Measurements from ENCODE around the gene PAGR1.

DNA sequence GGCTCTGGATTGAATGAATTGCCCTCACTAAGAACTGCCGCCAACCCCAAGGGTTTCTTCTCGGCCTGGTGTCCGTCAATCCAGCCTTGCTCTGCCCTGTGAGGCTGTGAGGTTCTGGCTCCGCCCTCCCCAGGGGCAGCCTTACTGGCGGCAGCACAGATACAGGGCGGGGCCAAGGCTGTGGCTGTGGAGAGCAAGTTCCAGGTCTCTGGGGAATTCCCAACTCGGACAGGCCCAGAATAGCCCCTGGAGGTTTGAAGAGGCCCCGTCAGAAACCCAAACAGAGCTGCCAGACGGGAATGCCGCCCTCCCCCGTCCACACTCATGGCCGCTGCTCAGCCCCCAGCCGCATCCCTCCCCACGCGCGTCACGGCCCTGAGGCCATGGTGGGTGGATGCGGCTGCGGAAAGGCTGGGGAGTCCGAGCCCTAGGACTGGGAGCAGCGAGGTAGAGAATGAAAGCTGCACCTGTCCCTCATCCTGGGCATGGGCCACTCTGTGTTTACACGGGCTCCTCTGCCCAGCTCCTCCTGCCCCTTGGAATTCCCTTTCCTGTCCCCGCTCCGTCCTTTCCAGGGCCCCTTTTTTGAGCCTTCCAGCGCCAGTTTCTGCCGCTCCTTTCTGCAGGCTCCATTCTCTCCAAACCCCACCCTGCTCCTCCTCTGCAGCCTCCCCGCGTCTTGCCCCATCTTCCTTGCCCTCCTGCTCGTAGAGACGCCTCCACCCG, 4.6 kb upstream of the PAGR1 start:
- TF ChIP-seq, protein P1, sequence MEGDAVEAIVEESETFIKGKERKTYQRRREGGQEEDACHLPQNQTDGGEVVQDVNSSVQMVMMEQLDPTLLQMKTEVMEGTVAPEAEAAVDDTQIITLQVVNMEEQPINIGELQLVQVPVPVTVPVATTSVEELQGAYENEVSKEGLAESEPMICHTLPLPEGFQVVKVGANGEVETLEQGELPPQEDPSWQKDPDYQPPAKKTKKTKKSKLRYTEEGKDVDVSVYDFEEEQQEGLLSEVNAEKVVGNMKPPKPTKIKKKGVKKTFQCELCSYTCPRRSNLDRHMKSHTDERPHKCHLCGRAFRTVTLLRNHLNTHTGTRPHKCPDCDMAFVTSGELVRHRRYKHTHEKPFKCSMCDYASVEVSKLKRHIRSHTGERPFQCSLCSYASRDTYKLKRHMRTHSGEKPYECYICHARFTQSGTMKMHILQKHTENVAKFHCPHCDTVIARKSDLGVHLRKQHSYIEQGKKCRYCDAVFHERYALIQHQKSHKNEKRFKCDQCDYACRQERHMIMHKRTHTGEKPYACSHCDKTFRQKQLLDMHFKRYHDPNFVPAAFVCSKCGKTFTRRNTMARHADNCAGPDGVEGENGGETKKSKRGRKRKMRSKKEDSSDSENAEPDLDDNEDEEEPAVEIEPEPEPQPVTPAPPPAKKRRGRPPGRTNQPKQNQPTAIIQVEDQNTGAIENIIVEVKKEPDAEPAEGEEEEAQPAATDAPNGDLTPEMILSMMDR (IDR thresholded peaks at IDR 0.05; ENCODE audit: low read depth, low read length, missing input control), result no peak
- TF ChIP-seq, protein P2, sequence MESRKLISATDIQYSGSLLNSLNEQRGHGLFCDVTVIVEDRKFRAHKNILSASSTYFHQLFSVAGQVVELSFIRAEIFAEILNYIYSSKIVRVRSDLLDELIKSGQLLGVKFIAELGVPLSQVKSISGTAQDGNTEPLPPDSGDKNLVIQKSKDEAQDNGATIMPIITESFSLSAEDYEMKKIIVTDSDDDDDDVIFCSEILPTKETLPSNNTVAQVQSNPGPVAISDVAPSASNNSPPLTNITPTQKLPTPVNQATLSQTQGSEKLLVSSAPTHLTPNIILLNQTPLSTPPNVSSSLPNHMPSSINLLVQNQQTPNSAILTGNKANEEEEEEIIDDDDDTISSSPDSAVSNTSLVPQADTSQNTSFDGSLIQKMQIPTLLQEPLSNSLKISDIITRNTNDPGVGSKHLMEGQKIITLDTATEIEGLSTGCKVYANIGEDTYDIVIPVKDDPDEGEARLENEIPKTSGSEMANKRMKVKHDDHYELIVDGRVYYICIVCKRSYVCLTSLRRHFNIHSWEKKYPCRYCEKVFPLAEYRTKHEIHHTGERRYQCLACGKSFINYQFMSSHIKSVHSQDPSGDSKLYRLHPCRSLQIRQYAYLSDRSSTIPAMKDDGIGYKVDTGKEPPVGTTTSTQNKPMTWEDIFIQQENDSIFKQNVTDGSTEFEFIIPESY (IDR thresholded peaks at IDR 0.05), result no peak
- TF ChIP-seq RAD21 (IDR thresholded peaks at IDR 0.05), result peak; percentile 18 to 60
- TF ChIP-seq, protein P3, sequence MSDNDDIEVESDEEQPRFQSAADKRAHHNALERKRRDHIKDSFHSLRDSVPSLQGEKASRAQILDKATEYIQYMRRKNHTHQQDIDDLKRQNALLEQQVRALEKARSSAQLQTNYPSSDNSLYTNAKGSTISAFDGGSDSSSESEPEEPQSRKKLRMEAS (IDR thresholded peaks at IDR 0.05), result no peak
- TF ChIP-seq, protein P4, sequence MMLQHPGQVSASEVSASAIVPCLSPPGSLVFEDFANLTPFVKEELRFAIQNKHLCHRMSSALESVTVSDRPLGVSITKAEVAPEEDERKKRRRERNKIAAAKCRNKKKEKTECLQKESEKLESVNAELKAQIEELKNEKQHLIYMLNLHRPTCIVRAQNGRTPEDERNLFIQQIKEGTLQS (IDR thresholded peaks at IDR 0.05), result no peak
- TF ChIP-seq, protein P5, sequence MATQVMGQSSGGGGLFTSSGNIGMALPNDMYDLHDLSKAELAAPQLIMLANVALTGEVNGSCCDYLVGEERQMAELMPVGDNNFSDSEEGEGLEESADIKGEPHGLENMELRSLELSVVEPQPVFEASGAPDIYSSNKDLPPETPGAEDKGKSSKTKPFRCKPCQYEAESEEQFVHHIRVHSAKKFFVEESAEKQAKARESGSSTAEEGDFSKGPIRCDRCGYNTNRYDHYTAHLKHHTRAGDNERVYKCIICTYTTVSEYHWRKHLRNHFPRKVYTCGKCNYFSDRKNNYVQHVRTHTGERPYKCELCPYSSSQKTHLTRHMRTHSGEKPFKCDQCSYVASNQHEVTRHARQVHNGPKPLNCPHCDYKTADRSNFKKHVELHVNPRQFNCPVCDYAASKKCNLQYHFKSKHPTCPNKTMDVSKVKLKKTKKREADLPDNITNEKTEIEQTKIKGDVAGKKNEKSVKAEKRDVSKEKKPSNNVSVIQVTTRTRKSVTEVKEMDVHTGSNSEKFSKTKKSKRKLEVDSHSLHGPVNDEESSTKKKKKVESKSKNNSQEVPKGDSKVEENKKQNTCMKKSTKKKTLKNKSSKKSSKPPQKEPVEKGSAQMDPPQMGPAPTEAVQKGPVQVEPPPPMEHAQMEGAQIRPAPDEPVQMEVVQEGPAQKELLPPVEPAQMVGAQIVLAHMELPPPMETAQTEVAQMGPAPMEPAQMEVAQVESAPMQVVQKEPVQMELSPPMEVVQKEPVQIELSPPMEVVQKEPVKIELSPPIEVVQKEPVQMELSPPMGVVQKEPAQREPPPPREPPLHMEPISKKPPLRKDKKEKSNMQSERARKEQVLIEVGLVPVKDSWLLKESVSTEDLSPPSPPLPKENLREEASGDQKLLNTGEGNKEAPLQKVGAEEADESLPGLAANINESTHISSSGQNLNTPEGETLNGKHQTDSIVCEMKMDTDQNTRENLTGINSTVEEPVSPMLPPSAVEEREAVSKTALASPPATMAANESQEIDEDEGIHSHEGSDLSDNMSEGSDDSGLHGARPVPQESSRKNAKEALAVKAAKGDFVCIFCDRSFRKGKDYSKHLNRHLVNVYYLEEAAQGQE (IDR thresholded peaks at IDR 0.05), result peak; percentile 62
- TF ChIP-seq JUND (IDR thresholded peaks at IDR 0.05), result peak in 1 of 2 donors; percentile 50
- peak; percentile 87 for TF ChIP-seq YY1 (IDR thresholded peaks at IDR 0.05)
- TF ChIP-seq TAF1 (conservative IDR thresholded peaks at IDR 0.05), result no peak
- TF ChIP-seq SP1 (IDR thresholded peaks at IDR 0.05), result peak; percentile 84
- no peak for TF ChIP-seq EGR1 (IDR thresholded peaks at IDR 0.05; ENCODE audit: low read depth in 2 of 2)
- no peak for TF ChIP-seq FOXA2 (IDR thresholded peaks at IDR 0.05)

All from liver (tissue), 3 donors.